ENCODE data around the gene KRTAP12-2.

GRCh38 chr21:44713846-44714245 is 47.1 kb upstream of the KRTAP12-2 start:
- no peak for TF ChIP-seq CTCF (IDR thresholded peaks at IDR 0.05)
- TF ChIP-seq POLR2A (IDR thresholded peaks at IDR 0.05) = no peak

Measured in lower leg skin (tissue), 3 donors.